ENCODE results near the gene MFAP1.

The MFAP1 gene

GRCh38 chr15:43777267-43777914, 47.1 kb downstream of the MFAP1 start:
- H3K27ac ChIP-seq, result peak overlapping the region; percentile 92
- TF ChIP-seq, protein P1, sequence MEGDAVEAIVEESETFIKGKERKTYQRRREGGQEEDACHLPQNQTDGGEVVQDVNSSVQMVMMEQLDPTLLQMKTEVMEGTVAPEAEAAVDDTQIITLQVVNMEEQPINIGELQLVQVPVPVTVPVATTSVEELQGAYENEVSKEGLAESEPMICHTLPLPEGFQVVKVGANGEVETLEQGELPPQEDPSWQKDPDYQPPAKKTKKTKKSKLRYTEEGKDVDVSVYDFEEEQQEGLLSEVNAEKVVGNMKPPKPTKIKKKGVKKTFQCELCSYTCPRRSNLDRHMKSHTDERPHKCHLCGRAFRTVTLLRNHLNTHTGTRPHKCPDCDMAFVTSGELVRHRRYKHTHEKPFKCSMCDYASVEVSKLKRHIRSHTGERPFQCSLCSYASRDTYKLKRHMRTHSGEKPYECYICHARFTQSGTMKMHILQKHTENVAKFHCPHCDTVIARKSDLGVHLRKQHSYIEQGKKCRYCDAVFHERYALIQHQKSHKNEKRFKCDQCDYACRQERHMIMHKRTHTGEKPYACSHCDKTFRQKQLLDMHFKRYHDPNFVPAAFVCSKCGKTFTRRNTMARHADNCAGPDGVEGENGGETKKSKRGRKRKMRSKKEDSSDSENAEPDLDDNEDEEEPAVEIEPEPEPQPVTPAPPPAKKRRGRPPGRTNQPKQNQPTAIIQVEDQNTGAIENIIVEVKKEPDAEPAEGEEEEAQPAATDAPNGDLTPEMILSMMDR (IDR thresholded peaks at IDR 0.05), result peak; percentile 92
- TF ChIP-seq ZFX (IDR thresholded peaks at IDR 0.05; ENCODE audit: borderline replicate concordance), result no peak

DNA sequence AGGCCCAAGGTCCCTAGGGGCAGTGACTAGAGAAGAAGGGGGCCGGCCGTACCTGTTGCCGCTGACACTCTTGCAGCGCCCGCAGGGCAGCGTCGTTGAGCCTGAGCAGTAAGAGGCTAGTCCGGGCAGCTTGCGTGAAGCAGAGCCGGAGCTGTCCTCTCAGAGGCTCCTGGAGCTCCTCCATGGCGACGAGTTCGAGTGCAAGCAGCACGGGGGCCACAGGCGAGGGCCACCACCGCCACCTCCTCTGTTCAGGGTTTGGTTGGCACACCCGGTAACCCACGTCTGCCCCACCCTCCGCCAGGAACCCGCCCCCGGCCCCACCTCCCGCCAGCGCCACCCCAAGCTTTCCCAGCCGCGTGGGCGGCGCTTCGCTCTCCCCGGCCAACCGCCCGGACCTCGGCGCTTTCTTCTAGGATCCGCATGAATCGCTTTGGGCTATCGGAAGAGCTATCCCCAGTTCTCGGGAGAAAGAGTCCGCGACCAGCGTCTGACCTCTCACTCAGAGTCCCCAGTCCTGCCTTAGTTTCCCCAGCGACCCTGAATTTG, 47.7 kb downstream of the MFAP1 start, which contains the start of gene ELL3:
ELL3 (minus strand) TSS at position 249 of the 549 bp plus-strand sequence; CDS start at position 184, 65 bp downstream.
- TF ChIP-seq, protein P1 (IDR thresholded peaks at IDR 0.05), result no peak
- no peak for TF ChIP-seq ZFX (IDR thresholded peaks at IDR 0.05; ENCODE audit: borderline replicate concordance)

GRCh38 chr15:43776101-43776717, 48.3 kb downstream of the MFAP1 start:
- TF ChIP-seq, protein P1 (IDR thresholded peaks at IDR 0.05), result no peak
- no peak for TF ChIP-seq ZFX (IDR thresholded peaks at IDR 0.05; ENCODE audit: borderline replicate concordance)
- peak overlapping the region; percentile 92 for H3K27ac ChIP-seq

More for the DNA sequence above, 47.7 kb downstream of the MFAP1 start, which contains the start of gene ELL3:
- H3K27ac ChIP-seq, result peak within 1 kb of the TSS; percentile 92

DNA sequence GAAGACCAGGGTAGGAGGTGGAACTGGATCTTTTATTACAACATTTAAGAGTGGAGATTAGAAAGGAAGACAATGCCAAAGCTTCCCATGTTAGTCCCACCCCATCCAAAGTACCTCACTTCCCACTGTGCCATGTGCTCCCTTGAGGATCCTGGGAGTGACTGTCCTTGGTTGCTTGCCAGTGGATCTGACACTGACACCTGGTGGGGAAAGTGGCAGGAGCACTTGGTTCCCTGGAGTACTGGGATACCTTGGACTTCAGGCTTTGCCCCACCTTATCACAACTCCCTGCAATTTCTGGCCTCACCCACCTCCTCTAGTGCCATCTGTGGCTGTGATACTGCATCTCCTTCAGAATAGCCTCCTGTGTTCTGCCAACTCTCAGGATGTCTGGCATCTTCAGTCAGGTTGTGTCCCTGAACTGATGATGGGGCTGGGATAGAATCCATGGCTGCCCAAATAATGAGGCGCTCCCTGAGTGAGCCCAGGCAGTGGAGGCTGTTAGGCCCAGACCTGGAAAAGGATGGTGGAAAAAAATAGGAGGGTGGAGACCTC, 49.0 kb downstream of the MFAP1 start:
- TF ChIP-seq, protein P1 (IDR thresholded peaks at IDR 0.05), result peak; percentile 84
- TF ChIP-seq ZFX (IDR thresholded peaks at IDR 0.05; ENCODE audit: borderline replicate concordance), result no peak
- H3K27ac ChIP-seq, result peak overlapping the region; percentile 92

DNA sequence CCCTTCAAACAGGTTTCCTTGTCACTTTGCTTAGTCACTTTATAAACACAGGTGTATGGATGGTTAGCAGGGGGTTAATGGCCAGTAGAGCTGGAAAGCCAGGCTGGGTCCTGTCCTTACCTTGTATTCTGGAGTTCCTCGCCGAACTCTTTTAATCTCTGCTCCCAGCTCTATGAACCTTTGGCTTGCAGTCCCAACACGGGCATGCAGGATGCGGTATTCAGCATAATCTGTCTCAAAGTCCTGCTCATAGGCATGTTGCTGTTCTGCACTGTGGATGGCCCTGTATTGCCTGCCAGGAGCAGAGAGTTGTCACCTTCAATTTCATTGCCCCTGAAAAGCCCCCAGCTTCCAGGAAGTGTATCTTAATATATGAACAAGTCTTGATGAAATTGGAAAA, 50.4 kb downstream of the MFAP1 start:
- TF ChIP-seq, protein P1 (IDR thresholded peaks at IDR 0.05), result no peak
- TF ChIP-seq ZFX (IDR thresholded peaks at IDR 0.05; ENCODE audit: borderline replicate concordance), result no peak

GRCh38 chr15:43772624-43773023, 51.9 kb downstream of the MFAP1 start:
- H3K27ac ChIP-seq, result peak overlapping the region; percentile 92
- TF ChIP-seq ZFX (IDR thresholded peaks at IDR 0.05; ENCODE audit: borderline replicate concordance), result no peak
- TF ChIP-seq, protein P1 (IDR thresholded peaks at IDR 0.05), result no peak

More for the DNA sequence above, 50.4 kb downstream of the MFAP1 start:
- peak overlapping the region; percentile 92 for H3K27ac ChIP-seq

Measured in 22Rv1 (cell line).